HG03025 (cell line): ENCODE measurements around the gene YWHAG.
"Not testable (repeated sequence)": the region's sequence is repeated elsewhere in the genome, so short reads cannot be mapped to it uniquely, and the experiment has no call there.

Source experiments
- ATAC-seq: cut with Tn5 transposase; IDR thresholded peaks from one replicate; pipeline ENCODE4 v1.9.1; 2021; ENCODE audit warnings: mild to moderate bottlenecking, moderate library complexity; ENCODE audit not compliant: unreplicated experiment, low FRiP score

Gene YWHAG

GRCh38 chr7:76327610-76328009 is 31.2 kb downstream of the YWHAG start:
- no peak for ATAC-seq

- no peak for ATAC-seq
Observed at GRCh38 chr7:76326646-76327233, 32.1 kb downstream of the YWHAG start.

GRCh38 chr7:76325811-76326210 is 33.0 kb downstream of the YWHAG start:
- ATAC-seq = no peak

GRCh38 chr7:76325092-76325491 is 33.7 kb downstream of the YWHAG start:
- no peak for ATAC-seq

- peak; percentile 47 for ATAC-seq
Observed at GRCh38 chr7:76318488-76319353, 40.1 kb downstream of the YWHAG start.

- ATAC-seq = peak; percentile 88
Observed at GRCh38 chr7:76317782-76318487, 40.9 kb downstream of the YWHAG start.

- no peak for ATAC-seq
Observed at GRCh38 chr7:76316984-76317781, 41.6 kb downstream of the YWHAG start.

GRCh38 chr7:76315364-76315763 is 43.4 kb downstream of the YWHAG start:
- ATAC-seq = no peak

GRCh38 chr7:76314740-76315139 is 44.1 kb downstream of the YWHAG start:
- ATAC-seq = not testable (repeated sequence)

GRCh38 chr7:76314042-76314721 is 44.6 kb downstream of the YWHAG start:
- ATAC-seq = no peak

GRCh38 chr7:76311838-76312237 is 47.0 kb downstream of the YWHAG start:
- not testable (repeated sequence) for ATAC-seq

- ATAC-seq = no peak
Observed at GRCh38 chr7:76310102-76310957, 48.5 kb downstream of the YWHAG start.

- ATAC-seq = not testable (repeated sequence)
Observed at GRCh38 chr7:76309341-76310101, 49.3 kb downstream of the YWHAG start.

- ATAC-seq = not testable (repeated sequence)
Observed at GRCh38 chr7:76308874-76309273, 49.9 kb downstream of the YWHAG start.

- no peak for ATAC-seq
Observed at GRCh38 chr7:76304888-76305375, 53.9 kb downstream of the YWHAG start.

- ATAC-seq = no peak
Observed at GRCh38 chr7:76303202-76304147, 55.3 kb downstream of the YWHAG start.
